Epithelial cell of esophagus (primary cell): ENCODE results near the gene MACROD2.

Experiments used
- DNase-seq: peaks from one replicate; pipeline ENCODE4 v3.0.0; 2010; ENCODE audit warnings: low read depth
- H3K4me3 ChIP-seq: 2 replicates; pipeline ENCODE4 v1.5.1; 2011; ENCODE audit warnings: mild to moderate bottlenecking, low read length, control low read depth
- TF ChIP-seq, protein P1 (sequence below): IDR thresholded peaks from 2 replicates; pipeline ENCODE4 v1.5.1; 2011; ENCODE audit warnings: low read depth, mild to moderate bottlenecking, low read length, control low read depth, inconsistent platforms; ENCODE audit not compliant: insufficient read depth; ENCODE audit errors: missing control alignments

MACROD2 gene

DNA sequence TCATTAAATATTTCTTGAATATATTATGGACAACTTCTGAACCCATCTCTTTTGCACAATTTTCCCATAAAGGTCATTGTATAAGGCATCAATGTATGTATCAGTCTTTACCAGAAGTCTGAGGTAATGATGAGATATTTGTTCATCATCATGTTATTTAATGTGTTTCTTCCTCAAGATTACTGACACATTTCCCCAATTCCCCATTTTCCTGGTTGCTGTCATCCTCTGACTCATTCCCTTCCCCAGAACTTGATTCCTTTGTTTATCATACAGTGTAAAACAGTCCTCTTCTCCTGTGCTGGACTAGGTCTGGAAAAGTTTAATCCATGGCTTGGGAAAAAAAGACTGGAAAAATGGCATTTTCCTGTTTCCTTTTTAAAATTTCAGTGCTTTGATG, 450.0 kb downstream of the MACROD2 start:
- H3K4me3 ChIP-seq = no peak overlapping the region
- TF ChIP-seq, protein P1, sequence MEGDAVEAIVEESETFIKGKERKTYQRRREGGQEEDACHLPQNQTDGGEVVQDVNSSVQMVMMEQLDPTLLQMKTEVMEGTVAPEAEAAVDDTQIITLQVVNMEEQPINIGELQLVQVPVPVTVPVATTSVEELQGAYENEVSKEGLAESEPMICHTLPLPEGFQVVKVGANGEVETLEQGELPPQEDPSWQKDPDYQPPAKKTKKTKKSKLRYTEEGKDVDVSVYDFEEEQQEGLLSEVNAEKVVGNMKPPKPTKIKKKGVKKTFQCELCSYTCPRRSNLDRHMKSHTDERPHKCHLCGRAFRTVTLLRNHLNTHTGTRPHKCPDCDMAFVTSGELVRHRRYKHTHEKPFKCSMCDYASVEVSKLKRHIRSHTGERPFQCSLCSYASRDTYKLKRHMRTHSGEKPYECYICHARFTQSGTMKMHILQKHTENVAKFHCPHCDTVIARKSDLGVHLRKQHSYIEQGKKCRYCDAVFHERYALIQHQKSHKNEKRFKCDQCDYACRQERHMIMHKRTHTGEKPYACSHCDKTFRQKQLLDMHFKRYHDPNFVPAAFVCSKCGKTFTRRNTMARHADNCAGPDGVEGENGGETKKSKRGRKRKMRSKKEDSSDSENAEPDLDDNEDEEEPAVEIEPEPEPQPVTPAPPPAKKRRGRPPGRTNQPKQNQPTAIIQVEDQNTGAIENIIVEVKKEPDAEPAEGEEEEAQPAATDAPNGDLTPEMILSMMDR = no peak
- DNase-seq = peak; percentile 90

GRCh38 chr20:14445902-14446301, 450.6 kb downstream of the MACROD2 start:
- TF ChIP-seq, protein P1 = no peak
- H3K4me3 ChIP-seq = no peak overlapping the region
- DNase-seq = peak; percentile 79

DNA sequence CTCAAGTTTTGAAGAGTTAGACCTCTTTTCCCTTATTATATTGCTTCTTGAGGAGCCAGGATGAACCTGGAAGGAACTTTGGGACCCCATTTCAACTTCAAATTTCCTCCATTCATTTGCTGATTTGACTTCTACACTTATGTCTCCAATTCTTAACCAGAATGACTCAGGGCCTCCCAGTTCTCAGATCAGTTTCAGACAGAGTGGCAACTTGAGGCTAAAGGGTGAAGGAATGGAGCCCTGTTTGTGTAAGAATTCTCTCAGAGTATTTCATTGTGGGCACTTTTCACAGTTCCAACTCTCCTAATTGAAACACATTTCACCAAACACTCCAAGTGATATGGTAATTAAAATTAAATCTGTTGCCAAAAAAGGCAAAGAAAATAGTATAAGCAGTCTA, 451.1 kb downstream of the MACROD2 start:
- TF ChIP-seq, protein P1 = no peak
- DNase-seq = no peak

DNA sequence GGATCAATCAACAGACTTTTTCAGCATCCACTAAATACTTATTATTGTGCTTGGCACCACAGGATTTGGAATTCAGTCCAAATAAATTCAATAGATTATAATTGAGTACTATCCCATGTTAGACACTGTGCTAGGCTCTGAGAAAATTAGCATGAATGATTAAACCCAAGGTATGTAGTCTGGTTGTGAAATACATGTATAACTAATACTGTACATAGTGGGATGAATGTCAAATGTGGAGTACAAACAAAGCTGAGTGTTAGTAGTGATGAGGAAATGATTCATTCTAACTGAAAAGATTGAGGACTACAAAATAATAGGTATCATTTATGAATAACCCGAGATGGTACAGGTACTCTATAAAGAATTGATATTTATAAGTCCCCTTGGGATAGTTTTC, 454.0 kb downstream of the MACROD2 start:
- TF ChIP-seq, protein P1 = no peak
- H3K4me3 ChIP-seq = no peak overlapping the region
- DNase-seq = peak; percentile 85

More for the DNA sequence above, 451.1 kb downstream of the MACROD2 start:
- H3K4me3 ChIP-seq = no peak overlapping the region

GRCh38 chr20:14450256-14450655, 454.9 kb downstream of the MACROD2 start:
- no peak for DNase-seq
- H3K4me3 ChIP-seq = no peak overlapping the region
- TF ChIP-seq, protein P1 = no peak

DNA sequence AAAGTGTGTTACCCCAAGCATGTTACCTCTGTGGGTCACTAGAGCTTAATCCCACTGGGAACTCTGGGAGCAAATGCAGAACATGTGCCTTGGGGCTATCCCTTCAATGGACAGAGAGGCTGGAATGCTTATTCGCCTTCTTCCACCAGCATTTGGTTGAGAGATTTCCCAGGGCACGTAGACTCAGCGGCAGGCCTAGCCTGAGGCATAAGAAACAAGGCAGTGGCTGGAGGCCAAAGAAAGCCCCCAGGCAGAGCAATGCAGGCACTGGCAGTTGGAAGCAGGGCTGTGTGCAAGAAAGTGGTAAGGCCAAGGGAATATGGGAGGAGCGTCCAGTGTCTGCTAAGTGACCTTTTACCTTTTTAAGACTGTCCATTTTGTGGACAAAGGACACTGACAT, 456.1 kb downstream of the MACROD2 start:
- DNase-seq = no peak
- H3K4me3 ChIP-seq = no peak overlapping the region
- TF ChIP-seq, protein P1 = no peak

DNA sequence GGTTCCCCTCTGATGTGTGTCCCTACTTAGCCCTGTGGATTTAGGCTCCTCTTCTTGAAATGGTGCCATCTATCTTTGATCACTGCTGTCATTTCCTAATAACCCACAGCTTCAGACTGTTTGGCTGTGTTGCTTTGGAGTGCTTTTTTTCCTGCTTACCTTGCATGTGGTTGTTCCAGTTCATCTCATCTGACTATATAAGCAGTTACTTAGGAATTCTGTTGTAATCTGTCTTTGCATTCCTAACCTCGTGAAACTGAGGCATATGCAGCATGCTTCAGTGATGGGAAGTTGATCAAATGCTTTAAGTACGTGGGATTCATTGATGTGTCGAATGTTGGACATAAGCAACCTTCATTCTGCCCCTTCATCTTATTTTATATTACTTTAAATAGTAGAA, 457.9 kb downstream of the MACROD2 start:
- no peak for DNase-seq
- no peak overlapping the region for H3K4me3 ChIP-seq
- TF ChIP-seq, protein P1 = no peak
